T follicular helper cell (primary cell): Measurements from ENCODE around the gene ATG13.

Experiments used
- DNase-seq: peaks from one replicate; pipeline ENCODE4 v3.0.0-alpha.2; 2020; ENCODE audit warnings: low read depth

The ATG13 gene

GRCh38 chr11:46607516-46607915 is 9.8 kb upstream of the ATG13 start:
- no peak for DNase-seq

- no peak for DNase-seq
These were observed 8.0 kb upstream of the ATG13 start for GRCh38 chr11:46609386-46609785.

GRCh38 chr11:46611526-46612304 is 5.6 kb upstream of the ATG13 start:
- DNase-seq: no peak

GRCh38 chr11:46612326-46612725 is 5.0 kb upstream of the ATG13 start:
- no peak for DNase-seq

GRCh38 chr11:46615756-46616155 is 1.6 kb upstream of the ATG13 start:
- DNase-seq: no peak

- DNase-seq: no peak
These were observed 711 bp upstream of the ATG13 start for GRCh38 chr11:46616551-46617133.

GRCh38 chr11:46617972-46618314 is 590 bp downstream of the ATG13 start:
- no peak for DNase-seq

- DNase-seq: no peak
These were observed 1.5 kb downstream of the ATG13 start for GRCh38 chr11:46618837-46619236.

- DNase-seq: no peak
These were observed 8.1 kb downstream of the ATG13 start for GRCh38 chr11:46625406-46625805.

- DNase-seq: no peak
These were observed 11.6 kb downstream of the ATG13 start for GRCh38 chr11:46628961-46629360.

GRCh38 chr11:46630237-46630636 is 12.9 kb downstream of the ATG13 start:
- no peak for DNase-seq

GRCh38 chr11:46631676-46632075 is 14.3 kb downstream of the ATG13 start:
- DNase-seq: no peak

- DNase-seq: no peak
These were observed 15.1 kb downstream of the ATG13 start for GRCh38 chr11:46632502-46632901.

GRCh38 chr11:46633291-46634217 is 16.2 kb downstream of the ATG13 start:
- DNase-seq: no peak

- no peak for DNase-seq
These were observed 18.3 kb downstream of the ATG13 start for GRCh38 chr11:46635557-46636139.

- no peak for DNase-seq
These were observed 20.2 kb downstream of the ATG13 start for GRCh38 chr11:46637546-46637945.

GRCh38 chr11:46639197-46639839 is 22.0 kb downstream of the ATG13 start:
- DNase-seq: no peak

GRCh38 chr11:46640036-46640788 is 22.9 kb downstream of the ATG13 start:
- no peak for DNase-seq

- no peak for DNase-seq
These were observed 24.3 kb downstream of the ATG13 start for GRCh38 chr11:46641639-46642038.

- DNase-seq: no peak
These were observed 25.4 kb downstream of the ATG13 start for GRCh38 chr11:46642627-46643335.
